SIG-M5 treated with dmso at 0.1 percent for 504 hours (cell line): ENCODE results near the gene KLHDC4.

Experiments used
- DNase-seq: peaks from one replicate; lab custom pipeline; 2025; ENCODE audit not compliant: unreplicated experiment; lab: John Stamatoyannopoulos, UW

Gene KLHDC4

DNA sequence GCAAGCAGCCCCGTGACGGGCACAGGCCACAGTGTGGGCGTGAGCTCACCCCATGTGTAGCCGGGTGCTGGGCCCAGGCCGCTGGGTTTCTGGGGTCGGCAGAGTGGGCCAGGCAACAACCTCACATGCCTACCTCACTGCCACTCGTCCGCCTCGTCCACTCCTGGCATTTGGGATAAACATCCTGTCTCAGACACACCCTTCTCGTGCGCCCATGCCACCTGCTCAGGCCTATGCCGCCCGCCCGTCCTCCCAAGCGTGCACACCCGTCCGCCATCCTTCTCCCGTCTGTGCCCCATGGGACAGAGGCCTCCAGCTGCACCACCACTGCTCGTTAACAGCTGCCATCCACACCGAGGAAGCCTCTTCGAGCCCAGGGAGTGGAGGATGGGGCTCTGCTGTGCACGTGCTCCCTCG is 64.3 kb downstream of the KLHDC4 start:
- DNase-seq: no peak

DNA sequence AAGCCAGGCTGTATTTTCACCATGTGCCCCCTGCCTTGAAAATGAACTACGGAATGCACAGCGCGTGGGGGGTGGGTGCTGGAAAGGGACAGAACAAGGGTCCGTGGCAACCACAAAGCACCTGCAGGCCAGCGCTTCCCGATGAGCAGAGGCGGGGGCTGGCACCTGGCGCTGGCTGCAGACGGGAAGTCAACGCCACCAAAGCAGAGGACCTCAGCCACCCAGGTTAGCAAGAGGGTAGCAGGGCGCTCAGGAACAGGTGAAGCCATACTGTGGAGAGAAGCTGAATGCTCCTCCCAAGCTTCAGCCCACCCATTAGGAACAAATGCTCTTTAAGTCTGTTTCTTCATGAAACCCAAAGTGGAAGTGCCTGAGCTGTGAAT is 64.7 kb downstream of the KLHDC4 start:
- no peak for DNase-seq

DNA sequence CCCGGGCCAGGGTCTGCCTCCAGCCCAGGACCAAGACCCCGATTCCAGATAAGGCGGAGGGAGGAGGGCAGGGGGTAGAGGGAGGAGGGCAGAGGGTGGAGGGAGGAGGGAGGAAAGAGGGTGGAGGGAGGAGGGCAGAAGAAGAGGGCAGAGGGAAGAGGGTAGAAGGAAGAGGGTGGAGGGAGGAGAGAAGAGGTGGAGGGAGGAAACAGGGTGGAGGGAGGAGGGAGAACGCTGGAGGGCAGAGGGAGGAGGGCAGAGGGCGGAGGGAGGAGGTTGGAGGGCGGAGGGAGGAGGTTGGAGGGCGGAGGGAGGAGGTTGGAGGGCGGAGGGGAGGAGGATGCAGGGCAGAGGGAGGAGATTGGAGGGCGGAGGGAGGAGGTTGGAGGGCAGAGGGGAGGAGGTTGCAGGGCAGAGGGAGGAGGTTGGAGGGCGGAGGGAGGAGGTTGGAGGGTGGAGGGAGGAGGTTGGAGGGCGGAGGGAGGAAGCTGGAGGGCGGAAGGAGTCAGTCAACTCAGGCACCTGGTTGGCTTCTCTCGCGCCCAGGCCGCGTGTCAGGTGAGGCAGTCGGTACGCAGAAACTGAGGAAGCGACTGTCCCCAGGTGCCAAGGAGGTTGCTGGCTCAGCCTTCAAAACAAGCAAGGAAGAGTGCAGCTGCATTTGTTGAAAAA is 65.2 kb downstream of the KLHDC4 start:
- no peak for DNase-seq

DNA sequence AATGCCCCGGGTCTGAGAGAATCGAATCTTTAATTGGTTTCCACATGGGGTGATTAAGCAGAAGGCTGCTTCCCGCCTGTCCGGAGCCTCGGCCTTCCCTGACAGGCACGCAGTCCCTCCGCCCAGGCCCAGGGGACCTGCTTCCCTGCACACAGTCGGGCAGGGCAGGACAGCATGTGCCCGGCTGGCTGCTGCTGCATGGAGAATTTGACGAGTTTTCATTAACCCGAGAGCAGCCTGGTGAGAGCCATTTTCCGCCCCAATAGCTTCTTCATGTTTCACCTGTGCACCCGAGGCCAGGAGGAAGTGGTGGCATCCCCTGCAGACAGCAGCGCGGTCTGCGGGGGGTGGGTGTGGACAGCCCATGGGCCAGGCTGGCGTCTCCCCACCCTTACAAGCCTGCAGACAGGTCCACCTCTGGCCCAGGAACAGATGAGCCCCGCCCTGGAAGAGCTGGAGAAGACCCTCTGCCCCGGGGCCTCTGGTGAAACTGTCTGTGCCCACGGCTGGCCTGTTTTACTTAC is 67.0 kb downstream of the KLHDC4 start:
- DNase-seq: no peak

DNA sequence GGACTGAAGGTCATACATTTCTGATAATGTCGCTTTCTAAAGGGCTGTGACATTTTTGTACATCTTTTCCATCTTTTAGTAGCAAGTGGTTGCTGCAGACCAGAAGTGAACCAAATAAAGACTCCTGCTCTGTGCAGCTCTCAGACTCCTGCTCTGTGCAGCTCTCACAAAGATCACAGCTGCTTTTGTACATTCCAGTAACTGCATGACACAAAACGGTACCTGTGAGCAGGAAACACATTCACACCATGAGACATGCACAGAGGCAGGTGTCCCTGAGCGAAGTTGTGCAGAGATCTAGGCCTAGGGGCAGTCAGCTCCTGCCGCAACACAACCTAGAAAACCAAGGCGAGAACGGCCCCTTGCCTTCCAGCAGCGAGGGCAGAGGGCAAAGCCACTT is 67.5 kb downstream of the KLHDC4 start:
- DNase-seq: no peak

DNA sequence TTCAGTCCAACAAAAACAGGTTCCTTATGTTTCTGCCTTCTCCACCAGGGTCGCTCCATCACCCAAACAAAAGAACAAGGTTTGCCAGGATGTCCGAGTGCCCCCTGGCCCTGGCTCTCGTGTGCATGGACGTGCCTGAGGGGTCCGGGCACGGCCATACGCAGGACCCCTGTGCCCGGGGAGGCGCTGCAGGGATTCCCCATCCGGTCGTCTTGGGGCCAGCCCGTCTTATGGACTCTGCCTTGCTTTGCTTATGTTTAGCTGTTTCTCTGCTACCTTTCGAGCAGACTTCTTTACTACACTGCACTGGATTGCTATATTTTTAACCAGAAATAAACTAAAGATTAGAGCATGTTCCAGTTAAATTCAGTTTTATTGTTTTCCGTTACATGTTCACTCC is 68.0 kb downstream of the KLHDC4 start:
- no peak for DNase-seq

DNA sequence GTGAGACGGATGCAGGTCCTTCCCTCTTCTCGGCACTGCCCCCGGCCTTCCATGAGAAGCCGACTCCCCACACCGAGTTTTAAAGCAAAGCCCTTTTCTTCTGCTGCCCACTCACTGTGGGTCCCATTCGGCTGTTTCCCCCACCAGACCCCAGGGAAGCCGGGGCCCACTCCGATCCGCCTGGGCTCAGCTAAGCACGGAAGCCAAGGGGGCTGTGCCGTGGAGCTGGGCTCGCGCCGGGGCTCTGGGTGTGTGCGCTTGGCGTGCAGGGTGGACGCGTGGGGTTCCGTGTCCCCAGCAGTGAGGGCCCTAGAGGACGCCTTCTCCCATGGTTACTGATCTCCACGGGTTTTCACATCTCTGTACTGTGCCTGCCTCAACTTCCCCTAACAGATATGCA is 68.5 kb downstream of the KLHDC4 start:
- DNase-seq: no peak

DNA sequence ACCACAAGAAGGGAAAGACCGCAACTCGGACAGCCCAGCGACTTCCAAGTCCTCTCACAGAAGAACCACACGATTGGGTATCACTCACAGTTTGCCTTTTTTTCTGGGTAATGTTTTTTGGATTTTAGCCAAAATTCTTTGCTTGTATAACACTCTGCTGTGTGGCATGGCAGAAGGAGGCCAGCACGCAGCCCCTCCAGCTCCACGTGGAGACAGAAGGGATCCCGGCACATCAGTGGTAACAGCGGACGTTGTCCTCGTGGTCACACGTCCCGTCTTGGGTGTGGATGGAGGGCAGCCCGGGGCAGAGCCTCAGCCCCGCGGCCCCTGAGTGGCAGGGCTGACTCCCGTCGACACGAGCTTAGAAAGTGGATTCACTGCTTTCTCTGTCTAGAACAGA is 69.1 kb downstream of the KLHDC4 start:
- no peak for DNase-seq

DNA sequence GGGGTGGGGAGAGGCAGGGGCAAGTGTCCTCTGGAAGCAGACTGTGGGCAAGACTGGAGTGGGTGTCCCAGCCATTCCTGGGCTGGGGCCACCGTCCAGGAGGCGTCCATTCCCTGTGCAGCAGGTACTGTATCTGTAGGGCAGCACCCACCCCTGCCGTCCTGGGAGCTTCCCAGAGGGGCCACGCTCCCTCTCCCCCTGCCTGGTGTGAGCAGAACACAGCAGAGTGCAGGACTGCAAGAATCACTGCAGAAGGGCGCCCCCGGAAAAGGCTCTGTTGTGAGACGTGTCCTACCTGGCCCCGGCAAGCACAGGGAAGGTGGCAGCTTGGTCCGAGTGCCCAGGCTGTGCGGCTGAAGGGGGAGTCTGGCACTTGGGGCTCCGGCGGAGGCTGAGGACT is 70.3 kb downstream of the KLHDC4 start:
- no peak for DNase-seq

DNA sequence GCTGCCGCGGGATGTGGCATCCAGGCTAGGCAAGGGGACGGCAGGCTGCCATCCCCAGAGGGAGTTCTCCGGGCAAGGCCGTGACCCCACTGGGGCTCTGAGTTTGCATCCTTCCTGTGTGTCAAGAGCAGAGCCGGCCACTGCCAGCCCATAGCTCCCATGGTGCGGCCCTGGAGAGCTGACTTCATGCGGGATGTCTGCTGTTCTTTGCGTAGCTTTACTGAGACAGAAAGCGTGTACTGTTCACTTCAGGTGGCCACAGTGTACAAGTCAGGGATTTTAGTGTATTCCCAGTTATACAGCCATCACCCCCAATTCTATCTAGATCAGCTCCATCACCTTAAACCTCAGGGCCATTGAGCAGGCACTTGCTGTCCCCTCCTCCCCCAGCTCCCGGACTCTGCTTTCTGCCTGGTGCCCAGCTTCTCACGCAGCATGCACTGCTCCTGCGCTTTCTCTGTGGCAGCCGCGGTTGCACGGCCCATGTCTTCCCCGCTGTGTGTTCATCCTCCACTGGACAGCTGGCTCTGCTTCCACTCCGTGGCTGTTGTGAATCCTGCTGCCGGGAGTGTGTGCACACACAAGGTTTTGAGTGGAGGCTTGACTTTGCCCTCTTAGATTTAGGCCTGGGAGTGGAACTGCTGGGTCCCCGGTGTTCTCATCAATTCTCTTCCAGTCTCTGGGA is 71.2 kb downstream of the KLHDC4 start:
- no peak for DNase-seq

DNA sequence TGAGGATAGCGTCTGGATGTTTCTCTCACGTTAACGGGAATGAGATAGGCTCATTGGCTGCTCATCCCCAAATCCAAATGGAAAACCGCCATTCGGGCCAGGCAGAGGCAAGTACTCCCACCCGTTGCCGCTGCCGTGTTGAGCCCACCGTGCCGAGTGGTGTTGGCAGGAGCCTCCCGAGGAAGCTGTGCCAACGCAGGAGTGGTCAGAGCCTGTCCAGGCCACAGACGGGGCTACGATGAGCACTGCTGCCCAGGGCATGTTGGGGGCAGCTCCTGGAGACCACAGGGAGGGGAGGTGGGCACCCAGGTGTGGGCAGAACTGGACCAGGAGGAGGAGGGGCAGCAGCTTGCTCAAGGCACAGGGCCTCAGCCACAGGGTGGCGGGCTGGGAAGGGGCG is 72.0 kb downstream of the KLHDC4 start:
- no peak for DNase-seq

DNA sequence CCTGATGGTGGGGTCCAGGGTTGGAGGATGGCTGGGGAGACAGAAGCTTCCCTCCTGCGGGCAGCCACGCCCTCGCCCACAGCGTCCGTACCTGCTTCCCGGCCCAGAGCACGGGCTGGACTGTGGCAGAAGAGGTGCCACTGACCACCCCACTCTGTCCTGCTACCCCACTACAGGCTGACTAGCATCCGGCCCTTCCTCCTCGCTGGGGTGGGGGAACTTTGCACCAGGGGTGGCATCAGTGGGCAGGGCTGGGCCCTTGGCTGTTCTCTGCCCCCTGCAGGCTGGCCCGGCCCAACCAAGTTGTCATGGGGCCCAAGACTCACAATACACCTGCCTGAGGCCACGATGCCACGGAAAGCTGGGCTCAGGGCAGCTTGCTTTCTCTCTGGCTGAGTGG is 73.0 kb downstream of the KLHDC4 start:
- no peak for DNase-seq

DNA sequence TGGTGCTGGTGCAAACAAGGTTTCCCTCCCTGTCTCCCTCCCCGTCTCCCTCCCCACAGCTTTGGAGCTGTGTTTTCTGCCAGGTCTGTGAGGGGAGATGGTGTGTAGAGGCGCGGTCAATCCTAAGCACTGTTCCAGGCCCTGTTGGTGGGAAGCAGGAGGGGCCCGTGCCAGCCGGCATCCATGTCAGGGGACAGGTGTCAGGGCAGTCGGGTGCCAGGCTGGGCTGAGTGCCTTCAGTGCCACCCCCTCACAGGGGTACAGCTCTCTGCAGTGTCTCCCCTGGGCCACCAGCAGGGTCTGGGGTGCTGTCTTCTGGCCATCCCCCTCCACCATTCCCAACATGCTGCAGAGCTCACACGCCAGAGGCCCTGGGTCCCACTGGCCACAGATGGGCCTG is 73.6 kb downstream of the KLHDC4 start:
- DNase-seq: no peak

DNA sequence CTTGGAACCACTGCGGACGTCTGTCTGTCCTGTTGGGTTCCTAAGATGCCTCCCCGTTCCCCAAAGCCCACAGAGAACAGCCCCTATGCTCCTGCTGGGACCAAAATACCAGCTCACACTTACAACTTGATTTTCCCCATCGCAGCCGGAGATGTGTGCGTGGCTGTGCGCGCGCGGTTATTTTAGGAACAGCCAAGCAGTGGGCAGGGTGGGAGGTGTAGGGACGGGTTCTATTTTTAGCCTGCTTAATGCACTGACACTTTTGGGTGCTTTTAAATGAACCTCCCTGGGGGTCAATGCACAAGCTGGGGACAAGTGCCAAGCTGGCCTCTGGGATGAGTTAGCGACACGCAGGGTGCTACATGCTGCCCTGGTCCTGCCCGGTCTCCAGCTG is 74.1 kb downstream of the KLHDC4 start:
- DNase-seq: no peak

DNA sequence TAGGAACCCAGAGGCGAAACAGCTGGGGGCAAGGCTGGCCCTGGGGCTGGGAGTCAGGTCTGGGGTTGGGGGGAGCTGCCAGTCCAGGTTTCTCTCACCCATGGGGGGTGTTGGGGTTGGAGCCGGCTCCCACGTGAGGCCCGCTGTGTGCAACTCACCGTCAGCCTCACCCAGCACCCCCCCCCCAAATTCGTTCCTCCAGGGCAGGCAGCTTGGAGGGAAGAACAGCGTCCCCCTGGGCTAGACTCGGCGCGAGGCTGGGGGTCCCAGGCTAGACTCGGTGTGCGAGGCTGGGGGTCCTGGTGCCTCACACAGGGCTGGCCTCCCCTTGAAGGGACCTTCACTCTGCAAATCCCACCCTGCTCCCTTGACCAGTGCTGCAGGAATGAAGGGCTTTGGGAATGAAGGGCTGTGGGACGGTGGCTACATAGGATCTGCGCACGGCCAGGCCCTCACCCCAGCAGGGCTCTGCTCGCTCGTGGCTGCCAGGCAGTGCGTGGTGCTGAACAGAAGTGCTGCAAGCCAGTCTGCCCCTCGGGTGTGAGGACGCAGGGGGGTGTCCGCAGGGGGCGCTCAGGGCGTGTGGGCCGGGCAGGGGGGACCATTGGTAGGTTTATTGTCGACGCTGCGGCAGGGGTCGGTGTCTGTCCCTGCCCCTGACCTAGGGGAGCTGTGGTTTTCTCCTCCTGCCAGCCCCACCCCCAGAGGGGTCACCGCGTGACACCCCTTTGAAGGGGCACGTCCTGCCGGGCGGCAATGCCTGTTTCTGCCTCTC is 74.7 kb downstream of the KLHDC4 start:
- no peak for DNase-seq

DNA sequence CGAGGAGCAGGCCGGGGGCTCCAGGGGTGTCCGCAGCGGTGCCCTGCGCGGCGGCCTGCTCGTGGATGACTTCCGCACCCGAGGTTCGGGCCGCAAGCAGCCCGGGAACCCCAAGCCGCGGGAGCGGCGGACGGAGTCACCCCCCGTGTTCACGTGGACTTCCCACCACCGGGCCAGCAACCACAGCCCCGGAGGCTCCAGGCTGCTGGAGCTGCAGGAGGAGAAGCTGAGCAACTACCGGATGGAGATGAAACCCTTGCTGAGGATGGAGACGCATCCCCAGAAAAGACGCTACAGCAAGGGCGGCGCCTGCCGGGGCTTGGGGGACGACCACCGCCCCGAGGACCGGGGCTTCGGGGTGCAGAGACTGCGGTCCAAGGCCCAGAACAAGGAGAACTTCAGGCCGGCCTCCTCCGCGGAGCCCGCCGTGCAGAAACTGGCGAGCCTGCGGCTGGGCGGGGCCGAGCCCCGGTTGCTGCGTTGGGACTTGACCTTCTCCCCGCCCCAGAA is 75.8 kb downstream of the KLHDC4 start:
- DNase-seq: no peak

DNA sequence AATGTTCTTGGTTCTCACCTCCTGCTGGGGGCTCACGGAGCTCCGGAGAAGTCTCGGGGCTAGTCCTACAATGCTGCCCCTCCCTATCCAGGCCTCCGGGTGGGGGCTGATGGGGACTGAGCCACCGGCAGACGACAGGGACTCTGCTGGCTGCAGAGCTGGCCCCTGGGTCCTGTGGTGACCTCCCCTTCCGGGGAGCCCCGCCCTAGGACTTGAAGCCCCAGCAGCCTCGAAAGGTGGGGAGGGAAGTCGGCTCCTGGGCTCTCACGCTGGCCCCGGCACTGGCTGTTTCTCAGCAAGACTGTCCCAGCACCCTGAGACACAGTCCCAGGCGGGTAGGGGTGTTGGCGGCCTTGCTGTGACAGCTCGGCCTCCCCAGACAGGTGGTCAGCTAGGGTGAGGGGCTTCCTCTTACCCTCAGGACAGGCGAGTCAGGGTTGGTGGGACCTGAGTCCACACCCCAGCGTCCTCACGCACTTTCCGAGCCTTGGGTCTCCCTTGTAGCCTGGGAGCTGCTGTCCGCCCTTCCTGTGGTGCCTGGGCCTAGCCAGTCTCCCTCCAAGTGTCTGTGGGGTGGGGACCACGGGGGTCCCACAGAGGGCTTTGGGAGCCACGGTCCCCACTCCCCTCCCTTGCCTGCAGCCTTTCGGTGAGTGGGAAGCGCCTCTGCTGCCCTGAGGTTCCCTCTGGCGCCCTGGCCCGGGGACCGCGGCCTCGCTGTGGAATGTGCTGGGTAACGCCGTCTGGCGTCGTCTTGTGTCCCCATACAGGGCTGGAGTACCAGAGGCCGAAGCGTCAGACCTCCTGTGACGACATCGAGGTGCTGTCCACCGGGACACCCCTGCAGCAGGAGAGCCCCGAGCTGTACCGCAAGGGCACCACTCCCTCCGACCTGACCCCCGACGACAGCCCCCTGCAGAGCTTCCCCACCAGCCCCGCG is 76.6 kb downstream of the KLHDC4 start:
- DNase-seq: no peak

DNA sequence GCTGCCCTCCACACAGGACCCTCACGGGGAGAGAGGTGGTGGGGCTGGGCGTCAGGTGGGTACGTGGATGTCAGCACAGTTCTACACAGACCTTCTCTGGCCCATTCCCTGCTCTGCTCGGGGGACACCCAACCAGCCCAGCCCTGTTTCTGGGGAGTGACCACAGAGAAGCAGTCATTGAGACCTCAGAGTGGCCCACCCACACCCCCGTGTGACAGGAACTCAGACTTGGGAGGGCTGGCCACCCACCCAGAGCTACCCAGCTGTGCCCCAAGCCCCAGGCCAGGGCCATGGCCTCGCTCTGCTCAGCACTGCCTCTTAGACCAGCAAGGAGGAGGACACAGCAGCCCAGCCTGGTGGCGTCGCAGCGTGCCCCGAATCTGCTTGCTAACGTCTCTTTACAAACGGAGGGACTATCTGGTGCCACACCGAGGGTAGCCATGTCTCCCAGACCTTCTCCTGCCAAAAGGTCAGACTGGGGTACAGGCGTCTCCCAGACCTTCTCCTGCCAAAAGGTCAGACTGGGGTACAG is 77.7 kb downstream of the KLHDC4 start:
- DNase-seq: no peak

DNA sequence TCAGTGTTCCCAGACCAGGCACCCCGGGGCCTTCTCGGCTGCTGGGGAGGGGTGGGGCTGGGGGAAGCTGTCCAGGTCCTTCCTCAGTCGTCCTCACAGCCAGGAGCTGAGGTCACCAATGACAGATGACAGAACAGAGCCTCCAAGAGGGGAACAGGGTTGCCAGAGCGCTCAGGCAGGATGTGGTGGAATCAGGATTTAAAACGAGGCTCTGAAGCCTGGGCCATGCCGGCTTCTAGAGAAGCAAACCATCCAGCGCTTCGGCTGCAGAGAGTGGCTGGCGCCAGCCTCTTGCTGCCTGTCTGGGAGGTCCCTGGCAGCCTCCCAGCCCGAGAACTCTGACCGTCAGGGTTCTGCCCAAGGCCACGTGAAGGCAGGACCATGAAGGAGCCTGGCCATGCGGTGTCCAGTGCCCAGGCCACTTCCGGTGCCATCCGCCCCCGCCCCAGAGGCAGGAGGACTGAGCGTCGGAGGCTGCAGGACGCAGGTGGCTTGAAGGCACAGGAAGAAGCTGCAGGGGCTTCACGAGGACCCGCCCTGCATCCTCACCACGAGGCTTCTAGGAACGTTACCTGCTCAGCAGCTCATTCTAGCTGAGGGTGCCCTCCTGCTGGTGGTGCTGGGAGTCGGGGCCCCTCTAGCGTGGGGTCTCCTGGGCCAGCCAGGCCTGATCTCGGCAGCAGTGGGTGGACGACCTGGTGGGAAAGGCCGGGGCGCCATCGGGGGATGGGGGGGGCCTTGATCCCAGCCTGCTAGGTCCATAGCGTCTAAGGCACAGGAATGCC is 78.5 kb downstream of the KLHDC4 start:
- no peak for DNase-seq

DNA sequence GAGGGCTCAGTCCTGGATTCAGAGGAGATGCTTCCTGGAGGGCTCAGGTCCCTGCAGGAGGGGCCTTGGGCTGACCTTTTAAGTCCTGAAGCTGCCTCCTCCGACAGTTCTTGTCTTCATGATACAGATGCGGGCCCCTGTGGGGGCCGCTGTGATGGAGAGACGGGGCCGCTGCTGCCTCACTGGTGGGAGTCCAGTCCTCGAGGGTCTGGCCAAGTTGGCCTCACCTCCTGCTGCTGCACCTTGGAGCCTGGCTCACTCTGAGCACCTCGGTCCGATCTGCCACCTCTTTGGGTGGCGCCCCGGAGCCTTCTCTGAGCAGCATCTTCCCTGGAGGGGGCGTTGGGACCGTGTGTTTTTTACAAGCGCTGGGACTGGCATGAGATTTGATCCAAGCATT is 79.1 kb downstream of the KLHDC4 start:
- DNase-seq: no peak
